HepG2 (cell line): ENCODE results near the gene AP4E1. TPM values are rescaled to one million over a fixed set of nuclear protein-coding genes. Genes with fewer than 3 reads are reported as not detected.

ENCODE experiments used
- ATAC-seq: fragments of 200-7000 bp; cut with Tn5 transposase; 3 replicates; pipeline ENCODE4 v1.9.1; 2020; ENCODE audit warnings: mild to moderate bottlenecking, moderate library complexity
- BruUV-seq: library from RNA; stranded (reverse); fragments of 400-500 nt; replicated peaks from 2 replicates; lab custom pipeline; 2021; lab: Mats Ljungman, UMichigan
- CTCF ChIA-PET: fragments of 300-600 bp; formaldehyde crosslinking; extraction: SDS; loops from one replicate; lab custom pipeline; 2021; ENCODE audit warnings: low total read pairs, inconsistent platforms, low intra/inter-chr PET ratio; lab: Yijun Ruan, JAX
- POLR2A ChIA-PET: fragments of 350-600 bp; sonication (Branson Sonifier 250); formaldehyde crosslinking; loops from one replicate; lab custom pipeline; 2020; ENCODE audit warnings: antibody characterized with exemption, inconsistent platforms; lab: Yijun Ruan, JAX
- DNase-seq: peaks from one replicate; pipeline ENCODE4 v3.0.0-alpha.2; 2015; ENCODE audit warnings: low spot score
- FAIRE-seq: peaks from 3 replicates; lab custom pipeline; 2011; peaks lifted over from hg19 to GRCh38; lab: Jason Lieb, UNC
- H2AFZ ChIP-seq: one replicate; pipeline ENCODE4 v1.6.1; 2011; ENCODE audit warnings: low read length, inconsistent platforms
- H3K27ac ChIP-seq: fragments of 300-600 bp; 3 replicates; pipeline ENCODE4 v1.8.0; 2011; ENCODE audit warnings: mixed run types, mild to moderate bottlenecking, mixed read lengths, low read length, inconsistent platforms; ENCODE audit not compliant: insufficient read depth; ENCODE audit errors: extremely low read length
- H3K27me3 ChIP-seq, 2 experiments: fragments of 200-600 bp in 1 of 2; 2 replicates in 1 of 2; 3 replicates in 1 of 2; pipeline versions ENCODE4 v1.6.0 to v1.8.0; 2011; ENCODE audit warnings: low read length in 2 of 2, mild to moderate bottlenecking in 2 of 2, moderate library complexity in 2 of 2, inconsistent platforms in 1 of 2; ENCODE audit not compliant: insufficient read depth in 2 of 2, control insufficient read depth in 1 of 2
- H3K36me3 ChIP-seq, 2 experiments: fragments of 200-600 bp in 1 of 2; replicated peaks in 1 of 2; 2 replicates in 1 of 2; 3 replicates in 1 of 2; pipeline versions ENCODE4 v1.5.1 to v1.8.0; 2011; ENCODE audit warnings: low read length in 2 of 2, inconsistent platforms in 1 of 2; ENCODE audit not compliant: insufficient read depth in 2 of 2, control insufficient read depth in 1 of 2
- H3K4me1 ChIP-seq: 2 replicates; pipeline ENCODE4 v1.5.1; 2012; ENCODE audit warnings: low read length, inconsistent platforms; ENCODE audit not compliant: insufficient read depth
- H3K4me2 ChIP-seq: 2 replicates; pipeline ENCODE4 v1.6.0; 2011; ENCODE audit warnings: low read depth, low read length, inconsistent platforms
- H3K4me3 ChIP-seq, 3 experiments: fragments of 200-600 bp in 1 of 3; sonication (generic), shearing (Covaris generic) in 1 of 3; replicated peaks in 1 of 3; 2 replicates each; pipeline ENCODE4 v1.5.1; 2011 to 2016; ENCODE audit warnings: low read length in 3 of 3, inconsistent platforms in 2 of 3, low read depth in 2 of 3, mild to moderate bottlenecking in 2 of 3, control low read depth in 1 of 3, mixed read lengths in 1 of 3; ENCODE audit not compliant: insufficient read depth in 1 of 3
- H3K79me2 ChIP-seq: one replicate; pipeline ENCODE4 v1.6.1; 2011; ENCODE audit warnings: low read length, inconsistent platforms; ENCODE audit not compliant: insufficient read depth
- H3K9ac ChIP-seq: 2 replicates; pipeline ENCODE4 v1.6.0; 2011; ENCODE audit warnings: mild to moderate bottlenecking, low read depth, low read length, inconsistent platforms; ENCODE audit not compliant: insufficient read depth
- H3K9me3 ChIP-seq: 2 replicates; pipeline ENCODE4 v1.5.1; 2012; ENCODE audit warnings: mild to moderate bottlenecking, low read length
- H4K20me1 ChIP-seq: 2 replicates; pipeline ENCODE4 v1.6.0; 2011; ENCODE audit warnings: inconsistent platforms, mild to moderate bottlenecking, low read length, moderate library complexity; ENCODE audit not compliant: insufficient read depth
- CTCF ChIP-seq: sonication (generic); formaldehyde crosslinking; IDR thresholded peaks from 2 replicates; pipeline ENCODE4 v1.5.0; 2020; ENCODE audit warnings: mild to moderate bottlenecking, missing genetic modification reagents, moderate library complexity
- GTF2F1 ChIP-seq: fragments of 150-350 bp; IDR thresholded peaks from 2 replicates; pipeline ENCODE4 v1.6.1; 2014; ENCODE audit warnings: low read length
- LCORL ChIP-seq, 2 experiments: fragments of 450-650 bp in 1 of 2; sonication (generic) in 1 of 2; formaldehyde crosslinking in 1 of 2; IDR thresholded peaks; 2 replicates each; pipeline versions ENCODE4 v1.5.0 to v1.6.1; 2017 to 2020; ENCODE audit warnings: antibody characterized with exemption in 1 of 2, missing genetic modification reagents in 1 of 2
- MEIS2 ChIP-seq: sonication (generic); formaldehyde crosslinking; IDR thresholded peaks from 2 replicates; pipeline ENCODE4 v1.9.0; 2021; ENCODE audit warnings: mild to moderate bottlenecking, missing genetic modification reagents
- ONECUT2 ChIP-seq: sonication (generic); formaldehyde crosslinking; IDR thresholded peaks from 2 replicates; pipeline ENCODE4 v1.4.0; 2020; ENCODE audit warnings: missing genetic modification reagents
- PATZ1 ChIP-seq: sonication (generic); formaldehyde crosslinking; IDR thresholded peaks from 2 replicates; pipeline ENCODE4 v1.4.0; 2020; ENCODE audit warnings: missing genetic modification reagents
- PAXIP1 ChIP-seq: sonication (generic); formaldehyde crosslinking; conservative IDR thresholded peaks from 2 replicates; pipeline ENCODE4 v1.4.0; 2020; ENCODE audit warnings: mild to moderate bottlenecking, missing genetic modification reagents, moderate library complexity
- SMC3 ChIP-seq: IDR thresholded peaks from 2 replicates; pipeline ENCODE4 v1.6.1; 2011; ENCODE audit warnings: low read length, improper control_type of control experiment
- STAG1 ChIP-seq: sonication (generic); formaldehyde crosslinking; IDR thresholded peaks from 2 replicates; pipeline ENCODE4 v1.4.0; 2020; ENCODE audit warnings: missing genetic modification reagents
- ZFP36L2 ChIP-seq: sonication (generic); formaldehyde crosslinking; IDR thresholded peaks from 2 replicates; pipeline ENCODE4 v1.4.0; 2020; ENCODE audit warnings: missing genetic modification reagents
- ZSCAN21 ChIP-seq: sonication (generic); formaldehyde crosslinking; IDR thresholded peaks from 2 replicates; pipeline ENCODE4 v1.8.0; 2022; ENCODE audit warnings: mild to moderate bottlenecking, missing genetic modification reagents, moderate library complexity, borderline replicate concordance
- WGBS: methylation state at CpG from one replicate; pipeline ENCODE4 v1.1.6; 2017; ENCODE audit warnings: low lambda C conversion rate; 5-methylcytosine and 5-hydroxymethylcytosine counted together
- in situ Hi-C: cut with HindIII; loops from 2 replicates; pipeline ENCODE4 v1.10.0; 2017; ENCODE audit warnings: low pct_unique_long_range_greater_than_20kb; ENCODE audit not compliant: extremely low pct_ligation_motif_present
- intact Hi-C: fragments of 100-400 bp; cut with micrococcal nuclease; formaldehyde crosslinking; loops from one replicate; pipeline ENCODE4 v1.10.0; 2022; ENCODE audit not compliant: unreplicated experiment
- polyA plus RNA-seq, 8 experiments: library from polyadenylated mRNA; depleted of rRNA in 3 of 8; stranded (reverse) in 7 of 8; unstranded in 1 of 8; fragments of >200 nt; fragmentation: Illumina TruSeq in 4 of 8; extraction: Trizol in 4 of 8; gene quantifications; 2 replicates each; pipeline versions ENCODE4 v1.2.1 to v1.2.3, GENCODE V29; 2011 to 2016; ENCODE audit warnings: low read depth in 4 of 8, missing spikeins in 1 of 8, mixed read lengths in 1 of 8; ENCODE audit not compliant: insufficient read depth in 1 of 8
- total RNA-seq, 5 experiments: library from RNA; depleted of rRNA; stranded (reverse); fragments of >200 nt; fragmentation: Illumina TruSeq; extraction: Trizol; gene quantifications; 2 replicates each; pipeline ENCODE4 v1.2.3, GENCODE V29; 2016; ENCODE audit warnings: low read depth in 1 of 5
- TF ChIP-seq, protein P1 (sequence below): sonication (generic); formaldehyde crosslinking; IDR thresholded peaks from 2 replicates; pipeline ENCODE4 v1.5.0; 2020; ENCODE audit warnings: mild to moderate bottlenecking, missing genetic modification reagents, borderline replicate concordance

Gene AP4E1
- total and polyA plus RNA-seq, 2 of the 13 experiments (the other 11 are each of a cell fraction or from before 2014, with no cell fraction given): 2.2 to 7.8 TPM

DNA sequence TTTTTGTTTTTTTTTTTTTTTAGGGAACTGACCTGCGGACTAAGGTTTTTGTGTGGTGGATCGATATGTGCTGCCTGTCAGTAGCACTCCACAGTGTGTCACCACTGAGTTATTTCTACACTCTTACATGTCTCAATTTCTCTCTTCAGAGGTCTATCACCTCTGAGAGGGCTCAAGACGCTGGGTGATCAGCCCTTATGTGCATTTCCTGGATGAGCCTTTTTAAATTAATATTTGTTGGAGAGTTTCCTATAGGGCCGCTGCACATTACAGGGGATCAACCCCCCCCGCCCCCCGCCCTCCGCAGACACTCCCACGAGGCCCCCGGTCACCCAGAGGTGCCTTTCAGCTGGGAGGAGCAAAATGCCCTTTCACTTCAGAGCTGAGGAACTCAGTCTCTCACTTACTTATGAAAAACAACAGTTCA, 34.5 kb upstream of the AP4E1 start:
- DNase-seq (peak; percentile 25), ATAC-seq (peak; percentile 90), FAIRE-seq (peak; percentile 56)
- ChIA-PET POLR2A (interaction anchor here (0.8 to 1.3 kb wide), 2 partner anchors 16 to 109 kb away, joined by 3 read pairs; no protein-coding TSS in a partner anchor), CTCF (no interaction called here)
- peaks cover 28% of the 10 kb centered on the region; the same call in 1 of the 2 replicates for H3K4me1 ChIP-seq
- BruUV-seq: no TSS peak
- H3K4me3 ChIP-seq: peak overlapping the region in 2 of 3 experiments; percentile 15 to 31; a peak in 3 of 6 replicates
- no peak overlapping the region for H3K27ac ChIP-seq
- peak overlapping the region; percentile 56 for H2AFZ ChIP-seq
- no peaks in the 10 kb centered on the region for H4K20me1 ChIP-seq
- WGBS: 2% methylated on average over 9 of the region's 9 CpGs
- H3K4me2 ChIP-seq: peak overlapping the region; percentile 61
- H3K9me3 ChIP-seq: no peaks in the 10 kb centered on the region
- in situ Hi-C loops (no loop called here), intact Hi-C loops (no loop called here)
- H3K36me3 ChIP-seq: no peaks in the 10 kb centered on the region
- no peaks in the 10 kb centered on the region for H3K79me2 ChIP-seq
- H3K27me3 ChIP-seq: 0 out of 5 replicates have a peak, but pooled peaks cover 0 to 5% of the 10 kb centered on the region in 2 experiments
- H3K9ac ChIP-seq: no peak overlapping the region
- TF ChIP-seq GTF2F1 (no peak), ZSCAN21 (no peak), MEIS2 (CRISPR knock-in tag) (no peak), PAXIP1 (CRISPR knock-in tag) (0 out of 2 replicates have a peak, but pooled peaks have one; percentile 11), LCORL (IDR thresholded peaks at IDR 0.05) (no peak), LCORL (CRISPR knock-in tag; IDR thresholded peaks at IDR 0.05) (0 out of 2 replicates have a peak, but pooled peaks have one; percentile 28), STAG1 (peak; percentile 12; the same call in 1 of the 2 replicates), PATZ1 (CRISPR knock-in tag) (peak; percentile 61; the same call in 1 of the 2 replicates), SMC3 (peak; percentile 34; the same call in 1 of the 2 replicates), CTCF (CRISPR knock-in tag) (peak; percentile 35), ONECUT2 (peak; percentile 85), ZFP36L2 (CRISPR knock-in tag) (no peak)
- TF ChIP-seq, protein P1, sequence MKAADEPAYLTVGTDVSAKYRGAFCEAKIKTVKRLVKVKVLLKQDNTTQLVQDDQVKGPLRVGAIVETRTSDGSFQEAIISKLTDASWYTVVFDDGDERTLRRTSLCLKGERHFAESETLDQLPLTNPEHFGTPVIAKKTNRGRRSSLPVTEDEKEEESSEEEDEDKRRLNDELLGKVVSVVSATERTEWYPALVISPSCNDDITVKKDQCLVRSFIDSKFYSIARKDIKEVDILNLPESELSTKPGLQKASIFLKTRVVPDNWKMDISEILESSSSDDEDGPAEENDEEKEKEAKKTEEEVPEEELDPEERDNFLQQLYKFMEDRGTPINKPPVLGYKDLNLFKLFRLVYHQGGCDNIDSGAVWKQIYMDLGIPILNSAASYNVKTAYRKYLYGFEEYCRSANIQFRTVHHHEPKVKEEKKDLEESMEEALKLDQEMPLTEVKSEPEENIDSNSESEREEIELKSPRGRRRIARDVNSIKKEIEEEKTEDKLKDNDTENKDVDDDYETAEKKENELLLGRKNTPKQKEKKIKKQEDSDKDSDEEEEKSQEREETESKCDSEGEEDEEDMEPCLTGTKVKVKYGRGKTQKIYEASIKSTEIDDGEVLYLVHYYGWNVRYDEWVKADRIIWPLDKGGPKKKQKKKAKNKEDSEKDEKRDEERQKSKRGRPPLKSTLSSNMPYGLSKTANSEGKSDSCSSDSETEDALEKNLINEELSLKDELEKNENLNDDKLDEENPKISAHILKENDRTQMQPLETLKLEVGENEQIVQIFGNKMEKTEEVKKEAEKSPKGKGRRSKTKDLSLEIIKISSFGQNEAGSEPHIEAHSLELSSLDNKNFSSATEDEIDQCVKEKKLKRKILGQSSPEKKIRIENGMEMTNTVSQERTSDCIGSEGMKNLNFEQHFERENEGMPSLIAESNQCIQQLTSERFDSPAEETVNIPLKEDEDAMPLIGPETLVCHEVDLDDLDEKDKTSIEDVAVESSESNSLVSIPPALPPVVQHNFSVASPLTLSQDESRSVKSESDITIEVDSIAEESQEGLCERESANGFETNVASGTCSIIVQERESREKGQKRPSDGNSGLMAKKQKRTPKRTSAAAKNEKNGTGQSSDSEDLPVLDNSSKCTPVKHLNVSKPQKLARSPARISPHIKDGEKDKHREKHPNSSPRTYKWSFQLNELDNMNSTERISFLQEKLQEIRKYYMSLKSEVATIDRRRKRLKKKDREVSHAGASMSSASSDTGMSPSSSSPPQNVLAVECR (CRISPR knock-in tag): 0 out of 2 replicates have a peak, but pooled peaks have one; percentile 26
